ENCODE results near the gene PCCA. TPM values are rescaled to one million over a fixed set of nuclear protein-coding genes. Genes with fewer than 3 reads are reported as not detected.

The PCCA gene
- total and polyA plus RNA-seq, 2 of the 13 experiments (the other 11 are each of a cell fraction or from before 2014, with no cell fraction given) = 15.0 to 32.2 TPM

- no peak overlapping the region for H3K27ac ChIP-seq (ENCODE audit: extremely low read length, insufficient read depth, low read length)
- no peaks in the 10 kb centered on the region for H3K9me3 ChIP-seq (ENCODE audit: low read length)
- FAIRE-seq (no peak), DNase-seq (ENCODE audit: low spot score) (no peak), ATAC-seq (no peak)
- H3K9ac ChIP-seq (ENCODE audit: insufficient read depth, low read depth, low read length) = no peak overlapping the region
- H3K79me2 ChIP-seq (ENCODE audit: insufficient read depth, low read length) = no peaks in the 10 kb centered on the region
- ChIA-PET POLR2A (no interaction called here), CTCF (ENCODE audit: low intra/inter-chr PET ratio, low total read pairs) (no interaction called here)
- no peaks in the 10 kb centered on the region for H3K27me3 ChIP-seq (ENCODE audit: control insufficient read depth in 1 of 2, insufficient read depth in 2 of 2, low read length in 2 of 2)
- TF ChIP-seq U2AF1 (optimal IDR thresholded peaks at IDR 0.05; ENCODE audit: low read depth, low read length) = no peak
- no peak for TF ChIP-seq ATRX (CRISPR knock-in tag; IDR thresholded peaks at IDR 0.05; ENCODE audit: borderline replicate concordance)
- TF ChIP-seq CEBPB (IDR thresholded peaks at IDR 0.05; ENCODE audit: borderline replicate concordance, low read depth, low read length) = no peak
- TF ChIP-seq ZNF10 (CRISPR knock-in tag; IDR thresholded peaks at IDR 0.05; ENCODE audit: borderline replicate concordance, low read depth) = no peak
- no peak for TF ChIP-seq NR2F2 (IDR thresholded peaks at IDR 0.05; ENCODE audit: borderline replicate concordance, low read depth)
- TF ChIP-seq HBP1 (CRISPR knock-in tag; IDR thresholded peaks at IDR 0.05; ENCODE audit: low read depth) = no peak
- TF ChIP-seq RCOR2 (CRISPR knock-in tag; IDR thresholded peaks at IDR 0.05) = no peak
- no peak for TF ChIP-seq BATF2 (CRISPR knock-in tag; IDR thresholded peaks at IDR 0.05)
- in situ Hi-C loops (cut with HindIII; ENCODE audit: extremely low pct_ligation_motif_present, low pct_unique_long_range_greater_than_20kb) (no loop called here), intact Hi-C loops (cut with micrococcal nuclease; ENCODE audit: unreplicated experiment) (no loop called here)
- H4K20me1 ChIP-seq (ENCODE audit: insufficient read depth, low read length) = no peaks in the 10 kb centered on the region
- peaks cover 0 to 2% of the 10 kb centered on the region in 2 experiments; a peak in 2 of 5 replicates for H3K36me3 ChIP-seq (replicated peaks in 1 of 2; ENCODE audit: control insufficient read depth in 1 of 2, insufficient read depth in 2 of 2, low read length in 2 of 2)
- peaks cover 20% of the 10 kb centered on the region for H3K4me1 ChIP-seq (ENCODE audit: insufficient read depth, low read length)
- BruUV-seq (replicated peaks) = no TSS peak
- H3K4me3 ChIP-seq (replicated peaks in 1 of 3; ENCODE audit: insufficient read depth in 1 of 3, low read depth in 2 of 3, low read length in 3 of 3) = no peak overlapping the region
- no peak overlapping the region for H3K4me2 ChIP-seq (ENCODE audit: low read depth, low read length)
- no peak overlapping the region for H2AFZ ChIP-seq (ENCODE audit: low read length)
- WGBS (ENCODE audit: low lambda C conversion rate) = 94% methylated on average over 9 of the region's 9 CpGs
Measured at GRCh38 chr13:100439247-100439970, 350.5 kb downstream of the PCCA start.
